Activated CD8-positive, alpha-beta T cell treated with anti-CD3 and anti-CD28 coated beads, Interleukin-2, amount 10 ng/mL, durations not matched to agents 7 days and 5 days (primary cell): ENCODE measurements around the gene LTBP2. TPM values are rescaled to one million over a fixed set of nuclear protein-coding genes. Genes with fewer than 3 reads are reported as not detected.

Experiments used
- ATAC-seq: fragments of 150-1000 bp; cut with Tn5 transposase; one replicate; pipeline ENCODE4 v1.10.0; 2021; ENCODE audit warnings: moderate library complexity
- CTCF ChIA-PET: fragments of 350-600 bp; sonication (Branson Sonifier 250); formaldehyde crosslinking; loops from one replicate; lab custom pipeline; 2021; ENCODE audit warnings: antibody characterized with exemption; lab: Charles Lee
- POLR2A ChIA-PET: fragments of 350-600 bp; sonication (Branson Sonifier 250); formaldehyde crosslinking; loops from one replicate; lab custom pipeline; 2021; ENCODE audit warnings: antibody characterized with exemption; lab: Charles Lee
- DNase-seq: peaks from one replicate; pipeline ENCODE4 v3.0.0-alpha.2; 2020
- H3K27ac Mint-ChIP-seq: one replicate; pipeline ENCODE4 v1.8.0; 2021; ENCODE audit warnings: mild to moderate bottlenecking, mixed read lengths
- H3K27me3 Mint-ChIP-seq: one replicate; pipeline ENCODE4 v1.8.0; 2021; ENCODE audit warnings: low read depth, mixed read lengths
- H3K36me3 Mint-ChIP-seq: one replicate; pipeline ENCODE4 v1.8.0; 2021; ENCODE audit warnings: low read depth, mixed read lengths
- H3K4me1 Mint-ChIP-seq: one replicate; pipeline ENCODE4 v1.8.0; 2021; ENCODE audit warnings: low read depth, mixed read lengths
- H3K4me3 Mint-ChIP-seq: one replicate; pipeline ENCODE4 v1.8.0; 2021; ENCODE audit warnings: mild to moderate bottlenecking, mixed read lengths
- H3K9me3 Mint-ChIP-seq: one replicate; pipeline ENCODE4 v1.8.0; 2022; ENCODE audit warnings: mixed read lengths; ENCODE audit not compliant: insufficient read depth
- total RNA-seq, 2 experiments: library from RNA; stranded (reverse); gene quantifications; one replicate each; pipeline ENCODE4 v1.2.3, GENCODE V29; 2021

The LTBP2 gene
- total RNA-seq, 2 experiments from 2014 or later: 0.05 to 0.29 TPM

GRCh38 chr14:74528886-74529285 lies 83.2 kb downstream of the LTBP2 start:
- DNase-seq (no peak), ATAC-seq (no peak)
- Mint-ChIP-seq H3K36me3 (no peaks in the 10 kb centered on the region), H3K27ac (no peak overlapping the region), H3K4me1 (peaks cover 7% of the 10 kb centered on the region), H3K27me3 (peaks cover 3% of the 10 kb centered on the region), H3K9me3 (no peaks in the 10 kb centered on the region), H3K4me3 (no peak overlapping the region)
- ChIA-PET CTCF (no interaction called here), POLR2A (no interaction called here)

GRCh38 chr14:74528406-74528805 lies 83.6 kb downstream of the LTBP2 start:
- DNase-seq: no peak
- Mint-ChIP-seq H3K36me3 (no peaks in the 10 kb centered on the region), H3K9me3 (no peaks in the 10 kb centered on the region), H3K27me3 (peaks cover 3% of the 10 kb centered on the region), H3K4me1 (peaks cover 2% of the 10 kb centered on the region), H3K4me3 (no peak overlapping the region), H3K27ac (no peak overlapping the region)
- ChIA-PET POLR2A (no interaction called here), CTCF (no interaction called here)
- no peak for ATAC-seq

- no peaks in the 10 kb centered on the region for H3K4me1 Mint-ChIP-seq
- DNase-seq: no peak
- no peaks in the 10 kb centered on the region for H3K9me3 Mint-ChIP-seq
Observed at GRCh38 chr14:74527736-74528280, 84.2 kb downstream of the LTBP2 start.

DNA sequence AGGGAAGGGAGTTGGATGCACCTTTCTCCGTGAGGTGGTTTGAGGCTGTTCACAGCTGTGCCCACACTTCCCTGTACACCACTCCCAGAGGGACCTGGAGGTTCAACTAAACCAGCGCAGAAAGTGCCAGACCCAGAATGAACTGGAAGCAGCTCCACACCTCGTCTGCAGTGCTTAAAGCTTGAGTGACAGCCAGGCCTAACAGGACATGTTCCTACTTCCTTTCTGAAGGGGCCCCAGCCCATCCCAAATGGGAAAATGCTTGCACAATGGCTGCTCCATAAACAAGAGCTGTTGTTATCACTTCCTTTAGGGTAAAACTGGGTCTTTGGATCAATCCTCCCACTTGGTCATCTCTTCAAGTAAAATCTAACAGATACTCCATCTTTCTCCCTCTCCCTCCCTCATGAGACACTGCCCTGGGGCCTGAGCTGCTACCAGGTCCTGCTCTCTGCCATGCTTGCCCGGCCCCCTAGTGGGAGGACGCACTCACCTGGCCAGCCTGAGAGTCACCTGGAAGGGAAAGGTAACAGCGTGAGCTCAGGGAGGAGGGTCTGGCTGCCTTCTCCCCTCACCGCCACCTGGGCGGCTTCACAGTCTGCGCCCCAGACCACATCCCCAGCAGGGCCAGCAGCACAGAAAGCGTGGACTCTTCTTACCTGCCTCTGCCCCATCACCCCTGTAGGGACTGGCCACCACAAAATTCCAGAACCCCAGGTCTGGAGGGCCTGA lies 85.0 kb downstream of the LTBP2 start:
- H3K4me1 Mint-ChIP-seq: no peaks in the 10 kb centered on the region
- ATAC-seq (no peak), DNase-seq (no peak)
- H3K27ac Mint-ChIP-seq: no peak overlapping the region
- ChIA-PET CTCF (interaction anchor here (1.3 kb wide), 1 partner anchor 10 kb away, joined by 3 read pairs; no protein-coding TSS in a partner anchor), POLR2A (no interaction called here)
- no peaks in the 10 kb centered on the region for H3K36me3 Mint-ChIP-seq
- H3K9me3 Mint-ChIP-seq: no peaks in the 10 kb centered on the region
- H3K4me3 Mint-ChIP-seq: no peak overlapping the region
- peaks cover 3% of the 10 kb centered on the region for H3K27me3 Mint-ChIP-seq

More at GRCh38 chr14:74527736-74528280, 84.2 kb downstream of the LTBP2 start:
- peaks cover 3% of the 10 kb centered on the region for H3K27me3 Mint-ChIP-seq
- H3K36me3 Mint-ChIP-seq: no peaks in the 10 kb centered on the region
- POLR2A ChIA-PET: no interaction called here
- CTCF ChIA-PET: no interaction called here
- ATAC-seq: no peak
- H3K27ac Mint-ChIP-seq: no peak overlapping the region
- H3K4me3 Mint-ChIP-seq: no peak overlapping the region

DNA sequence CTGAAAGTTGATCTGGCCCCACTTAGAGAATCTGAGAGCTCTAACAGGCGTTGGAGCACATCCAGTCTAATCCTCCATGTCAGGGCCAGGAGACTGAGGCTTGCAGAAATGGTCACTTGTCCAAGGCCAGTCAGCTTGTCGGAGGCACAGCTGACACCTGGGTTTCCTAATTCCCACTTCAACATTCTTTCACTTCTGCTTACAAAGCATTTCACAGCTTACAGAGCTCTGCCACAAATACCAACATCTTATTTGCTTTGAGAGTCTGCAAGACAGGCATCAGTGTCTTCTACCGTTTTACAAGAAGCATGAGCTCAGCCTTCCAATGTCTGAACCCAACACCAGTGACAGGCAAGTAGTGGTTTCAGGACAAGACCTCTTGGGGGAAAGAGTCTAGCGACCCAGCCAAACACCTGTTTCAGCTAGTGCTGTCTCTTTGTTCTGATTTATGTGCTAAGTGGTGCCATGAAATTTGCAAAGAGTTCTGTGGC lies 86.6 kb downstream of the LTBP2 start:
- CTCF ChIA-PET: no interaction called here
- H3K4me1 Mint-ChIP-seq: no peaks in the 10 kb centered on the region
- no peaks in the 10 kb centered on the region for H3K9me3 Mint-ChIP-seq
- POLR2A ChIA-PET: no interaction called here
- no peak overlapping the region for H3K4me3 Mint-ChIP-seq
- H3K36me3 Mint-ChIP-seq: no peaks in the 10 kb centered on the region
- ATAC-seq: no peak
- no peak for DNase-seq
- peaks cover 3% of the 10 kb centered on the region for H3K27me3 Mint-ChIP-seq
- no peak overlapping the region for H3K27ac Mint-ChIP-seq

GRCh38 chr14:74524812-74525135 lies 87.3 kb downstream of the LTBP2 start:
- CTCF ChIA-PET: no interaction called here
- no peaks in the 10 kb centered on the region for H3K36me3 Mint-ChIP-seq

GRCh38 chr14:74524076-74524811 lies 87.8 kb downstream of the LTBP2 start:
- H3K27ac Mint-ChIP-seq: no peak overlapping the region
- no peak overlapping the region for H3K4me3 Mint-ChIP-seq
- ChIA-PET CTCF (no interaction called here), POLR2A (no interaction called here)
- DNase-seq (no peak), ATAC-seq (no peak)
- H3K36me3 Mint-ChIP-seq: no peaks in the 10 kb centered on the region
- peaks cover 3% of the 10 kb centered on the region for H3K27me3 Mint-ChIP-seq
- no peaks in the 10 kb centered on the region for H3K4me1 Mint-ChIP-seq
- no peaks in the 10 kb centered on the region for H3K9me3 Mint-ChIP-seq

More at GRCh38 chr14:74524812-74525135, 87.3 kb downstream of the LTBP2 start:
- no peak overlapping the region for H3K27ac Mint-ChIP-seq
- H3K4me3 Mint-ChIP-seq: no peak overlapping the region
- DNase-seq: no peak
- POLR2A ChIA-PET: no interaction called here
- ATAC-seq: no peak
- H3K4me1 Mint-ChIP-seq: no peaks in the 10 kb centered on the region
- H3K27me3 Mint-ChIP-seq: peaks cover 3% of the 10 kb centered on the region
- no peaks in the 10 kb centered on the region for H3K9me3 Mint-ChIP-seq

GRCh38 chr14:74522740-74523139 lies 89.3 kb downstream of the LTBP2 start:
- H3K27me3 Mint-ChIP-seq: peaks cover 16% of the 10 kb centered on the region
- no peak overlapping the region for H3K27ac Mint-ChIP-seq
- ChIA-PET CTCF (no interaction called here), POLR2A (no interaction called here)
- ATAC-seq (no peak), DNase-seq (no peak)
- no peaks in the 10 kb centered on the region for H3K9me3 Mint-ChIP-seq
- no peak overlapping the region for H3K4me3 Mint-ChIP-seq
- H3K36me3 Mint-ChIP-seq: no peaks in the 10 kb centered on the region
- no peaks in the 10 kb centered on the region for H3K4me1 Mint-ChIP-seq

- Mint-ChIP-seq H3K4me1 (no peaks in the 10 kb centered on the region), H3K4me3 (no peak overlapping the region), H3K36me3 (no peaks in the 10 kb centered on the region), H3K27ac (no peak overlapping the region), H3K9me3 (no peaks in the 10 kb centered on the region), H3K27me3 (peaks cover 18% of the 10 kb centered on the region)
- DNase-seq (no peak), ATAC-seq (no peak)
- ChIA-PET POLR2A (no interaction called here), CTCF (no interaction called here)
Observed at GRCh38 chr14:74521756-74522155, 90.3 kb downstream of the LTBP2 start.

- H3K27ac Mint-ChIP-seq: no peak overlapping the region
- no peak overlapping the region for H3K4me3 Mint-ChIP-seq
- H3K27me3 Mint-ChIP-seq: peaks cover 31% of the 10 kb centered on the region
- H3K9me3 Mint-ChIP-seq: no peaks in the 10 kb centered on the region
- no peaks in the 10 kb centered on the region for H3K36me3 Mint-ChIP-seq
- DNase-seq (no peak), ATAC-seq (peak; percentile 39)
- ChIA-PET CTCF (interaction anchor here (1.0 kb wide), 1 partner anchor 17 kb away, joined by 3 read pairs; no protein-coding TSS in a partner anchor), POLR2A (no interaction called here)
- H3K4me1 Mint-ChIP-seq: peaks cover 5% of the 10 kb centered on the region
Observed at GRCh38 chr14:74519316-74520074, 92.5 kb downstream of the LTBP2 start.

DNA sequence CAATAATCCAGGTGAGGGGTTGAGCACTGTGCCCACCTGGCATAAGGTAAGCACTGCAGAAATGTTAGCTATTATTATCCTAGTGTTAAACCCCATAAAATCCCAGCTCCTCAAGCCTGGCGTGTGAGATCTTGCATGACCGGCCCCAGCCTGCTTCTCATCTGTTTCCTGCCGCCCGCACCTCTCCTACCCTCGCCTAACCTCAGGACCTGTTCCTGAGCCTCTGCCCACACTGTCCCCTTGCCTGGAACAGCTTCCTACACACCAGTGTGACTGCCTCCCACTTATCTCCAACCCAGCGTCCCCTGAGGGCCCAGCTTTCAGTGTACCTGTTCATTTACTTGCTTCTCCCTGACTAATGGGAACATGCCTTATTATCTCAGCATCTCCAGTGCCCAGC lies 93.8 kb downstream of the LTBP2 start:
- peaks cover 11% of the 10 kb centered on the region for H3K4me1 Mint-ChIP-seq
- no peaks in the 10 kb centered on the region for H3K36me3 Mint-ChIP-seq
- ATAC-seq (no peak), DNase-seq (no peak)
- H3K4me3 Mint-ChIP-seq: no peak overlapping the region
- no peak overlapping the region for H3K27ac Mint-ChIP-seq
- H3K27me3 Mint-ChIP-seq: peaks cover 38% of the 10 kb centered on the region
- H3K9me3 Mint-ChIP-seq: no peaks in the 10 kb centered on the region
- CTCF ChIA-PET: no interaction called here
- POLR2A ChIA-PET: no interaction called here
